GM18499 (cell line): ENCODE measurements around the gene FANCB.

Source experiments
- ATAC-seq: cut with Tn5 transposase; IDR thresholded peaks from one replicate; pipeline ENCODE4 v1.9.1; 2021; ENCODE audit warnings: moderate number of reproducible peaks; ENCODE audit not compliant: insufficient read depth, unreplicated experiment

Gene FANCB

GRCh38 chrX:14843666-14844065 is 29.2 kb downstream of the FANCB start:
- ATAC-seq = no peak

- no peak for ATAC-seq
These were observed 35.7 kb downstream of the FANCB start for GRCh38 chrX:14837155-14837554.

- no peak for ATAC-seq
These were observed 40.3 kb downstream of the FANCB start for GRCh38 chrX:14832586-14832985.

- no peak for ATAC-seq
These were observed 40.7 kb downstream of the FANCB start for GRCh38 chrX:14832151-14832550.

GRCh38 chrX:14829643-14830042 is 43.2 kb downstream of the FANCB start:
- ATAC-seq = no peak

- no peak for ATAC-seq
These were observed 46.5 kb downstream of the FANCB start for GRCh38 chrX:14826319-14826718.

- ATAC-seq = no peak
These were observed 47.0 kb downstream of the FANCB start for GRCh38 chrX:14825851-14826250.

GRCh38 chrX:14819769-14820168 is 53.1 kb downstream of the FANCB start:
- no peak for ATAC-seq

- ATAC-seq = no peak
These were observed 55.3 kb downstream of the FANCB start for GRCh38 chrX:14817571-14817970.

GRCh38 chrX:14802943-14803710 is 69.7 kb downstream of the FANCB start:
- no peak for ATAC-seq

- no peak for ATAC-seq
These were observed 71.7 kb downstream of the FANCB start for GRCh38 chrX:14801136-14801535.

- ATAC-seq = no peak
These were observed 74.0 kb downstream of the FANCB start for GRCh38 chrX:14798805-14799397.
